Dermis blood vessel endothelial cell (primary cell): ENCODE measurements around the gene OTUD3. TPM values are rescaled to one million over a fixed set of nuclear protein-coding genes. Genes with fewer than 3 reads are reported as not detected.

Source experiments
- DNase-seq: peaks from one replicate; pipeline ENCODE4 v3.0.0; 2010
- total RNA-seq: library from RNA; depleted of rRNA; stranded (reverse); fragments of >200 nt; gene quantifications from 2 replicates; pipeline ENCODE4 v1.2.3, GENCODE V29; 2014

Gene OTUD3
- total RNA-seq, 1 donor from 2014 or later, result 3.9 TPM

GRCh38 chr1:19957779-19958178, 75.6 kb downstream of the OTUD3 start:
- no peak for DNase-seq

- no peak for DNase-seq
These were observed 78.4 kb downstream of the OTUD3 start for GRCh38 chr1:19960591-19960990.

Other genes starting within 250 kb of the OTUD3 start
- gene NBL1, start 238.1 kb upstream of the OTUD3 start, total RNA-seq, result 98.2 and 156 TPM in 2 replicates
- not detected in 2 replicates for gene HTR6, start 217.5 kb upstream of the OTUD3 start, total RNA-seq
- 10.6 and 11.4 TPM in 2 replicates for gene TMCO4, start 82.5 kb upstream of the OTUD3 start, total RNA-seq
- gene RNF186, start 67.1 kb upstream of the OTUD3 start, total RNA-seq, result not detected in 2 replicates
- gene PLA2G2E, start 41.2 kb downstream of the OTUD3 start, total RNA-seq, result not detected in 2 replicates
- gene PLA2G2A, start 97.2 kb downstream of the OTUD3 start, total RNA-seq, result not detected in 2 replicates
- not detected in 2 replicates for gene PLA2G5, start 187.8 kb downstream of the OTUD3 start, total RNA-seq
- gene PLA2G2D, start 237.1 kb downstream of the OTUD3 start, total RNA-seq, result not detected in 2 replicates